Keratinocyte (primary cell): Measurements from ENCODE around the gene ACTR1B. TPM values are rescaled to one million over a fixed set of nuclear protein-coding genes. Genes with fewer than 3 reads are reported as not detected.
"Not testable (repeated sequence)": the region's sequence is repeated elsewhere in the genome, so short reads cannot be mapped to it uniquely, and the experiment has no call there.

Experiments
- DNase-seq: peaks from one replicate; pipeline ENCODE4 v3.0.0-alpha.2; 2011; ENCODE audit warnings: low read depth, missing footprints, low spot score
- FAIRE-seq: peaks from 2 replicates; lab custom pipeline; 2011; peaks lifted over from hg19 to GRCh38; lab: Jason Lieb, UNC
- H2AFZ ChIP-seq: 2 replicates; pipeline ENCODE4 v1.6.0; 2012; ENCODE audit warnings: low read length, control low read depth, inconsistent platforms; ENCODE audit not compliant: control insufficient read depth
- H3K27ac ChIP-seq: 2 replicates; pipeline ENCODE4 v1.5.1; 2011; ENCODE audit warnings: low read length; ENCODE audit not compliant: control insufficient read depth, insufficient read depth
- H3K27me3 ChIP-seq: 3 replicates; pipeline ENCODE4 v1.6.0; 2011; ENCODE audit warnings: low read length; ENCODE audit not compliant: control insufficient read depth, insufficient read depth; ENCODE audit errors: extremely low read depth
- H3K36me3 ChIP-seq, 2 experiments: 2 replicates in 1 of 2; 3 replicates in 1 of 2; pipeline ENCODE4 v1.5.1; 2011; ENCODE audit warnings: low read length in 2 of 2, mild to moderate bottlenecking in 1 of 2; ENCODE audit not compliant: control insufficient read depth in 2 of 2, insufficient read depth in 2 of 2; ENCODE audit errors: extremely low read depth in 1 of 2
- H3K4me1 ChIP-seq: 3 replicates; pipeline ENCODE4 v1.5.1; 2011; ENCODE audit warnings: low read length; ENCODE audit not compliant: control insufficient read depth, insufficient read depth; ENCODE audit errors: extremely low read depth
- H3K4me2 ChIP-seq: 3 replicates; pipeline ENCODE4 v1.6.0; 2011; ENCODE audit warnings: low read depth, low read length; ENCODE audit not compliant: control insufficient read depth, insufficient read depth; ENCODE audit errors: extremely low read depth
- H3K4me3 ChIP-seq, 3 experiments: fragments of 200-600 bp in 1 of 3; sonication (generic) in 1 of 3; 2 replicates in 2 of 3; 3 replicates in 1 of 3; pipeline ENCODE4 v1.5.1; 2011 to 2016; ENCODE audit warnings: low read length in 3 of 3, mild to moderate bottlenecking in 3 of 3, control low read depth in 2 of 3, inconsistent platforms in 1 of 3, low read depth in 1 of 3, mixed read lengths in 1 of 3, mixed run types in 1 of 3, moderate library complexity in 1 of 3; ENCODE audit not compliant: control insufficient read depth in 2 of 3, insufficient read depth in 2 of 3; ENCODE audit errors: extremely low read depth in 1 of 3
- H3K79me2 ChIP-seq: 2 replicates; pipeline ENCODE4 v1.6.0; 2012; ENCODE audit warnings: low read length; ENCODE audit not compliant: control insufficient read depth, insufficient read depth
- H3K9ac ChIP-seq: 3 replicates; pipeline ENCODE4 v1.6.0; 2011; ENCODE audit warnings: low read length; ENCODE audit not compliant: control insufficient read depth, insufficient read depth; ENCODE audit errors: extremely low read depth
- H3K9me1 ChIP-seq: 3 replicates; pipeline ENCODE4 v1.6.0; 2011; ENCODE audit warnings: low read length; ENCODE audit not compliant: control insufficient read depth, insufficient read depth; ENCODE audit errors: extremely low read depth
- H3K9me3 ChIP-seq: 2 replicates; pipeline ENCODE4 v1.5.1; 2012; ENCODE audit warnings: low read depth, low read length; ENCODE audit not compliant: control insufficient read depth
- H4K20me1 ChIP-seq: 3 replicates; pipeline ENCODE4 v1.6.0; 2011; ENCODE audit warnings: low read length; ENCODE audit not compliant: control insufficient read depth, insufficient read depth; ENCODE audit errors: extremely low read depth
- CTCF ChIP-seq, 3 experiments: IDR thresholded peaks in 1 of 3; conservative IDR thresholded peaks in 1 of 3; optimal IDR thresholded peaks in 1 of 3; 2 replicates in 2 of 3; 3 replicates in 1 of 3; pipeline versions ENCODE3 to v1.5.1; 2011; ENCODE audit warnings: low read length in 3 of 3, mild to moderate bottlenecking in 3 of 3, moderate library complexity in 2 of 3, control low read depth in 1 of 3, inconsistent platforms in 1 of 3; ENCODE audit not compliant: insufficient read depth in 2 of 3; ENCODE audit errors: extremely low read depth in 1 of 3
- EZH2 ChIP-seq: IDR thresholded peaks from one replicate; pipeline ENCODE4 v1.6.1; 2012; ENCODE audit warnings: inconsistent platforms, mild to moderate bottlenecking, low read length, moderate library complexity
- dilution Hi-C: fragments of 300-500 bp; cut with MboI; formaldehyde crosslinking; loops from one replicate; pipeline ENCODE4 v1.7.0; 2020; ENCODE audit warnings: low sequenced_read_pairs; ENCODE audit not compliant: extremely low pct_ligation_motif_present
- polyA plus RNA-seq, 5 experiments: library from polyadenylated mRNA; depleted of rRNA in 3 of 5; stranded (reverse) in 3 of 5; stranded (forward) in 1 of 5; unstranded in 1 of 5; fragments of >200 nt; gene quantifications; 1 replicate in 1 of 5; 2 replicates in 3 of 5; 3 replicates in 1 of 5; pipeline versions ENCODE4 v1.2.1 to v1.2.3, GENCODE V29; 2011 to 2012; ENCODE audit warnings: missing spikeins in 2 of 5, low read depth in 1 of 5, low replicate concordance in 1 of 5

Gene ACTR1B
- polyA plus RNA-seq, 1 donor (not counting 4 experiments of a cell fraction or from before 2014, with no cell fraction given): 20.6 TPM

DNA sequence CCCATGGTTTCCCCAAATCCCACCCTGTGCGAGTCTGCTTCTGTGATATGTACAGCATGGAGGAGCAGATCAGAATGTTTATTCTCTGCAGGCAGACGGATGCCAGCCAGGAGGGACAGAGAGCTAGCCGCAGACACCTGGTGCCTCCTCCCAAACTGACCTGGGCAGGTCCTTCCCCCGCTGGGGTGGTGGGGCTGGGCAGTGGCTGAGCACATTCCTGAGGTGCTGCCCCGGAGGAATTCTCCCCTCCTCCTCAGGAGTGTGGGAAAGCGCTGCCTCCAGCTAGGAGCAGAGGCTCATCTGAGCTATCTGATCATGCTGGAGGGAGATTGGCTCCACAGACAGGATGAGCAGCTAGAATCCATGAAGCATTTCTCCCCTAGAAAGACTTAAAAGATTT lies 27.3 kb upstream of the ACTR1B start:
- Histone ChIP-seq H3K27ac (no peak overlapping the region), H4K20me1 (no peaks in the 10 kb centered on the region), H3K4me1 (no peaks in the 10 kb centered on the region), H3K4me2 (no peak overlapping the region), H3K9me1 (no peaks in the 10 kb centered on the region), H3K36me3 (no peaks in the 10 kb centered on the region), H3K4me3 (no peak overlapping the region), H3K27me3 (no peaks in the 10 kb centered on the region), H3K9ac (no peak overlapping the region), H3K9me3 (no peaks in the 10 kb centered on the region), H2AFZ (no peak overlapping the region), H3K79me2 (no peaks in the 10 kb centered on the region)
- DNase-seq: no peak
- TF ChIP-seq CTCF (optimal IDR thresholded peaks at IDR 0.05 in 1 of 3, IDR thresholded peaks at IDR 0.05 in 1 of 3, conservative IDR thresholded peaks at IDR 0.05 in 1 of 3; ENCODE audit: extremely low read depth in 1 of 3, insufficient read depth in 2 of 3, low read length in 3 of 3) (no peak), EZH2 (no peak)
- dilution Hi-C loops: no loop called here
- FAIRE-seq: no peak

DNA sequence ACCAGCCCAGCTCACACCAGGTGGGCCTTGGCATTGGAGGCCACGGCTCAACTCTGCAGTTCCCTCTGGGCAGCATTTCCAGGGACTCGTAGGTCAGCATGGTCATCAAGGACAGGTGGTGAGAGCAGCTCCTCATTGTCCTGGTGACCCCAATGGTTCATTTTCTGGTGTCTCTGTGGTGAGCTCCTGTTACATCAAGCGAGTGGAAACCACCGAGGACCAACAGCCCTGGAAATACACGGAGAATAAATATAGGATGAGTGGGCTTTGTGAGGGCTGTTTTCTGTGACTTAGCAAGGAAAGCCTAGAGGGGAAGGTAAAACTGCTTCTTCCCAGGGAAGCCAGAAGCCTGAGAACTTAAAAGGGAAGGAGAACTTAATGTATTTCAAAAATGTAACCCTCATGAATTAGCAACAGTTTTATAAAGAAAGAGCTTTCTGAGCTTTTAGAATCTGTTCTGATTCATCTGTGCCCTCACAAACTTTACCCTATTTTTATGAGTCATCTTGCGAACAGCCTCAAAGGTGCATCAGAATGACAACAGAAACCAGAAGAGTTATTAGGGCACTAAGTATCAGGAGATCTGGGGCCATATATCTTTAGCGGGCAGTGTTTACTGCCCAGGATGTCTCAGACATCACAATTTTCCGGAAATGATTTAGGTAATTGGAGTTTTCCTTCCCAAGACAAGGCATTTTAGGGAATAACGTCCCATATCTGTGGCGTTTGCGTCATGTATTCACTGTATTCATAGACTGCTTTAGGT lies 24.4 kb upstream of the ACTR1B start:
- no peaks in the 10 kb centered on the region for H3K79me2 ChIP-seq
- H3K4me2 ChIP-seq: no peak overlapping the region
- H3K27me3 ChIP-seq: no peaks in the 10 kb centered on the region
- no peaks in the 10 kb centered on the region for H4K20me1 ChIP-seq
- FAIRE-seq (no peak), DNase-seq (no peak)
- TF ChIP-seq CTCF (optimal IDR thresholded peaks at IDR 0.05 in 1 of 3, IDR thresholded peaks at IDR 0.05 in 1 of 3, conservative IDR thresholded peaks at IDR 0.05 in 1 of 3; ENCODE audit: extremely low read depth in 1 of 3, insufficient read depth in 2 of 3, low read length in 3 of 3): no peak
- TF ChIP-seq EZH2: no peak
- H3K27ac ChIP-seq: no peak overlapping the region
- no peak overlapping the region for H2AFZ ChIP-seq
- dilution Hi-C loops: no loop called here
- no peak overlapping the region for H3K9ac ChIP-seq
- H3K9me3 ChIP-seq: no peaks in the 10 kb centered on the region
- H3K4me1 ChIP-seq: no peaks in the 10 kb centered on the region
- H3K9me1 ChIP-seq: no peaks in the 10 kb centered on the region
- no peaks in the 10 kb centered on the region for H3K36me3 ChIP-seq
- no peak overlapping the region for H3K4me3 ChIP-seq

DNA sequence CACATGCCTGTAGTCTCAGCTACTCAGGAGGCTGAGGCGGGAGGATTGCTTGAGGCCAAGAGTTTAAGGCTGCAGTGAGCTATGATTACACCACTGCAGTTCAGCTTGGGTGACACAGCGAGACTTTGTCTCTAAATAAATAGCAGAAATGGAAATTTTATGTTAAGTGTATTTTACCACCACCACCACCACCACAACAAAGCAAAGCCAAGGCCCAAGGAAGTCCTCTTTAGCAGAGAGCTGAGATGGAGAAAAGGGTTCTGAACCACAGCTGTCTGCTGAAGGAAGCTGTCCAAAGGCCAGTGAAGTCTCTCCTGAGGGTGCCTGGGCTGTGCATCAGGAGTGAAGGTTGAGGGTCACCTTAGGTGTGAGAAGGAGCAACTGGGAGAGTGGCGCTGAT lies 23.4 kb upstream of the ACTR1B start:
- H3K9me3 ChIP-seq, H3K4me1 ChIP-seq, dilution Hi-C loops, H3K36me3 ChIP-seq, H2AFZ ChIP-seq, H3K27me3 ChIP-seq, H4K20me1 ChIP-seq, H3K9me1 ChIP-seq, H3K27ac ChIP-seq, H3K79me2 ChIP-seq, FAIRE-seq, H3K4me2 ChIP-seq, H3K9ac ChIP-seq, DNase-seq, H3K4me3 ChIP-seq: not testable (repeated sequence)
